OCI-LY7 (cell line): ENCODE data around the gene NDUFB3.

Experiments
- CTCF ChIP-seq: fragments of 200-600 bp; sonication (generic); conservative IDR thresholded peaks from 2 replicates; pipeline ENCODE4 v1.5.1; 2014; ENCODE audit warnings: mild to moderate bottlenecking, antibody characterized with exemption, low read length, moderate library complexity, mixed read lengths
- EZH2phosphoT487 ChIP-seq: fragments of 200-600 bp; sonication (generic); IDR thresholded peaks from 2 replicates; pipeline ENCODE4 v1.6.1; 2018; ENCODE audit warnings: low read depth, borderline replicate concordance, mild to moderate bottlenecking, mixed run types, antibody characterized with exemption, low read length, moderate library complexity, mixed read lengths

- TF ChIP-seq CTCF (no peak), EZH2phosphoT487 (no peak)
Measured at GRCh38 chr2:201059961-201060755, 11.6 kb upstream of the NDUFB3 start.
